HG03108 (cell line): ENCODE data around the gene ARHGEF10L.

ENCODE experiments used
- ATAC-seq: cut with Tn5 transposase; IDR thresholded peaks from one replicate; pipeline ENCODE4 v1.9.1; 2021; ENCODE audit warnings: moderate library complexity; ENCODE audit not compliant: unreplicated experiment

The ARHGEF10L gene

DNA sequence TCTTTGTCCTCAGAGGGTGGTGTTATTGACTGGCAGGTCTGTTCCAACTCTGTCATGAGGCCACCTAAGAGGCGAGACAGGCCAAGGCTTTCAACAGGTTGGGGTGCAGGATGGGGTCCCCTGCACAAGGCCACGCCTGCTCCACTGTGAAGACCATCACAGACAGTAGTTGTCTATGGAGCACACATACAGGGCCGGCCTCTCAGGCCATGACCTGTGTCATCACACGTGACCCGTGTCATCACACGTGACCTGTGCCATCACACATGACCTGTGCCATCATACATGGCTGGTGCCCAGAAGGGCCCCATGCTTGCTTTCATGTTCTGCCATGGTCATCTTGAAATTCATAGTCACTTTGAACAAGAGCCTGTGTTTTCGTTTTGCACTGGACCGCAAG, 91.9 kb downstream of the ARHGEF10L start:
- ATAC-seq = no peak

DNA sequence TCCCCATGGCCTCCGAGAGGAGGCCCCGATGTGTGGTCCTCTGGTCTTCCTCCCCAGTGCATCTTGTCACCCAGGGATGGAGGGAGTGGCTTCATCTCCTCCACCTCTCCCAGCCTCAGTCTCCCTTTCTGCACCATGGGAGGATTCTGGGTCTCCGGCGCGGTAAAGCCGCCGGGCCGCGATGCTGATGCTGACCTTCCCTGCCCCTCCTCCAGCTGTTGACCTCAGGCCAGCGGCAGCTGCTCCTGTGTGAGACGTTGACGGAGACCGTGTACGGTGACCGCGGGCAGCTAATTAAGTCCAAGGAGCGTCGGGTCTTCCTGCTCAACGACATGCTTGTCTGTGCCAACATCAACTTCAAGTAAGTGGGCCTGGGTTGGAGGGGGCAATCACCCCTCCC, 92.6 kb downstream of the ARHGEF10L start:
- no peak for ATAC-seq

DNA sequence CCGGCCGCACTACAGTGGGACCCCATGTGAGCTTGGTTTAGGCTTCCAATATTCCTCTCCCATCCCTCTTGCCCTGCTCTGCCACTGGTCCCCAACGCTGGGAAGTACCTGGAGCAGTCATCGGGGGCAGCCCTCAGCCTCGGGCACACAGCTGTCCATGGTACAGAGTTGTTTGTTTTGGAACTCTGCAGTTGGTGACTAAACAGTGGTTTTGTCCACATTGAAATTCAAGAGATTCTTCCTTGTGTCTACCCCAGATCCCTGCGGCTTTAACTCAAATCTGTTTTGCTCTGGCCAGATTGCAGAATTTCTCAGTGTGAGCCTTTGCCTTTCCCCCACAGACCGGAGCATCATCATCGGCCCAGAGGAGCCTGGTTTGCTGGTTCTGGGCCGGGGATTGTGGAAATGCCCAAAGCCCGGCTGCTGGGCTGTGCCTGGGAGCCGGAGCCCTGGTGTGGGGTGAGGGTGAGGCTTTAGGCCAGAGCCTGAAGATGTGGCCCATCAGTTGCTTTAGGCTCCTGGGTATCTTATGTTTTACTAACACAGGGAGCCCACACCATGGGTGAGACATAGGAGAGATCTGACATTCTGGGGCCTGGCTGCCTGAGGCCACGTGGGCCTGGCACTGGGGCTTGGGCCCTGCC, 93.2 kb downstream of the ARHGEF10L start:
- no peak for ATAC-seq

DNA sequence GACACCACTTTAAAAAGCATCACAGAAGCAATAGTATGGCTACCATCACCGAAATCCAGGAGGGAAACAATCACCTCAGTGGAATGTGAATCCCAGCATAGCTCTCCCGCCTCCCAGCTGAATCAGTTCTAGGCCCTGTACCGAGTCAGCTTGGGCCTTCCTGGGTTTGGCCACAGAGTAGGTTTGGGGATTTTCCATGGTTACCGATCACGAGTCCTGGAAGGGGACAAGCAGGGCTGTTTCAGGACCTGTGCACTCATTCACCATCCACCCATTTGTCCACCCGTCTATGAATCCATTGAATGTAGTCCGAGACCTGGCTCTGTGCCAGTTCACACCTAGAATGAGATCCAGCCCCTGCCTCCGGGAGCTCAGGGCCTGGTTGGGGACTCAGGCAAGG, 94.2 kb downstream of the ARHGEF10L start:
- ATAC-seq = no peak

DNA sequence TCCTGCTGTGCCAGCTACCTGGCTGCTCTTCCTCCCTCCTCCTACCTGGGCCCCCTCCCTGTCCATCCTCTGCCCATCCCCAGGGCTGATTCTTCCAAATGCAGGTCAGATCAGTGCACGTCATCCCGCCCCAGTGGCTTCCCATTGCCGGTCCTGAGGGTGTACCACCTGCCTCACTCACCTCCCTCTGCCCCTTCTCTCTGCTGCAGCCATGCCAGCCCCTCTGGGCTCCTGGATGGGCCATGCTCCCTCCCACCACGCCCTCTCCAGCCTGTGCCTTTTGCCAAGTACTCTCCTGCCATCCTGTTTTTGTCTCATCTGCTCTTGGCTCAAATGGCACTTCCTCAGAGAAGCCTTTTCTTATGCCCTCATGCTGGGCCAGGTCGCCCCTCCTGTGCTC, 95.8 kb downstream of the ARHGEF10L start:
- no peak for ATAC-seq

DNA sequence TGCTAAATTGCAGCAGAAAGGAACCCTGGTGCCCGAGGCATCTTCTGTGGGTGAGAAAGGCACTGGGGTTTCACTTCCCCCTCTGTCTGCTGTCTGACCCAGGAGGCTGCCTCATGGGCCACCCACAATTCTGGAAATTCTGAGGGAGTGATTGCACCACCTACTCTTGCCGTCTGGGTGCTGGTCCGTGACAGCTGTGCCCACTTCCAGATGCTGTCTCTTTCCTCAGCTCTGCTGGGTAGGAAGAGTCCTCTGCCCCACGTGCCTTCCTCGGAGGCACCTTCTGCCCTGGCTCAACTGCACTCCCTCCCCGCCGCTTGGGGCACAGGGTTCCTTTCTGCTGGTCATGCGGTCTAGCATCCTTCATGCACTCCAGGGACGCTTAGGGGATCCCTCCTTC, 96.3 kb downstream of the ARHGEF10L start:
- no peak for ATAC-seq

DNA sequence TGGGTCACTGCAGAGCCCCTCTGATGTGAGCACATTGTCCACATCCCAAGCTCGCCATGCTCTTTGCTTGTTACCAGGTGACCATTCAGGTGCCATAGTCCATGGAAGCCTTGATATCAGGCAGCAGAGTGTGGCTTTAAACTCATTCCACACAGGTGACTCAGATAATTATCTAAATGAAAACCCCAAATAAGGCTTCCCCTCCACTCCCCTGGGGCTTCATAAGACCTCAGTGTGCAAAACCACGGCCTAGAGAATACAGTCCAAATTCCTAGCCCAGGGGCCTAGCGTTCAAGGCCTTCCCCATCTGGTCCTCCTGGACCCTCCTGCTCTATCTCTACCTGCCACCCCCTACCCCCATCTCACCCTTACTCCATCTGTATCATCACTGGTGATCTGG, 97.1 kb downstream of the ARHGEF10L start:
- ATAC-seq = no peak

DNA sequence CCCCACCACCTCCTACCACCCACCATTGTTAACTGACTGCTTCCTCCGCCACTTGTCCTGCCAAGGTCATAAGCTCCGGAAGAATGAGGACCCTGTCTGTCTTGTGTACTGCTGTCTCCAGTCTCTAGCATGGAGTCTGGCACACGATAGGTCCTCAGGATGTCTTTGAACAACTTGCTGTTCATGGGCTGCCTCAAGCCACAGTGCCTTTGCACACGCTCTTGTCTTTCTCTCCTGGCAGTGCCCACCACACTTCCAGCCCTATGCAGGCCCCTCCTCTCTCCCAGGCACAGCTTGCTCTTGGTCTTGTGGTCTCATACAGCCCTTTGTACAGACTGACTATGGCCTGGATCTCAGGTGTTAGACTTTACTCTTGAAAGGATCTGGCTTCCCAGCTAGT, 97.6 kb downstream of the ARHGEF10L start:
- no peak for ATAC-seq

DNA sequence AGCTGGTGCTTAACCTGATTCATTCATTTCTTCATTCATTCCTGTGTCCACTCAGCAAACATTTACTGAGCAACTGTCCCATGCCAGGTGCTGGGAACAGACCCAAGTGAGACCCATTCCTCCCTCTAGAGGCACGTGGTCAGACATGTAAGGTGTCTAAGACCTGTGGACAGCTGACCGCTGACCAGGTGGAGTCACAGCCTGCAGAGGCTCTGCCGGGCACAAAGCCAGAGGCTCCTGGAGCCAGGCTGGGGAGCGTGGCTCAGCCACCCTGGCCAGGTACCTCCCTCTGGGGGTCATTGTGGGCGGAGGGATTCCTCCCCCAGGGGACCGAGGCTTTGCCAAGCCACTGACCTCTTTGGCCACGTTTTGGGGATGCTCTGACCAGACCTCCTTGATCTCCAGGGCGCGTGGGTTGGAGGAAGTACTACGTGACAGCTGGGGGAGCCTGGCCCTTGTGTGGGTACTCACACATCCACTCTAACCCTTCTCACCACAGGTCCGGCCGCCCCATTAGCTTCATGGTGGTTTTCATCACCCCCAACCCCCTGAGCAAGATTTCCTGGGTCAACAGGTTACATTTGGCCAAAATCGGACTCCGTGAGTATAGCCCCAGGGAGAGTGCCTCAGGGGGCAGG, 100.3 kb downstream of the ARHGEF10L start:
- ATAC-seq = no peak

DNA sequence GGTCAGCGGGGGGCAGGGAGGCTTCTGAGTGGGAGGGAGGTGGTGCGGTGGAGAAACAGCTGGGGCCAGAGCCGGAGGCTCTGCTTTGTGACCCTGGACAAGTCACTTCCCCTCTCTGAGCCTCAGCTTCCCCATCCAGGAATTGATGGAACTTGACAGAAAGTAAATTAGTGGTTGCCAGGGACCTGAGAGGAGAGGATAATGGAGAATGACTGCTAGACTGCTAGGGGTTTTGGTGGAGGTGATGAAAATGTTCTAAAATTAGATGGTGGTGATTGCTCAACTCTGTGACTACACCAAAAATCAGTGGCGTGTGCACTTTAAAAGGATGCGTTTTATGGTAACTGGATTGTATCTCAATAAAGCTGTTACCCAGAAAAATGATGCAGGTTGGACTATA, 100.9 kb downstream of the ARHGEF10L start:
- ATAC-seq = no peak

DNA sequence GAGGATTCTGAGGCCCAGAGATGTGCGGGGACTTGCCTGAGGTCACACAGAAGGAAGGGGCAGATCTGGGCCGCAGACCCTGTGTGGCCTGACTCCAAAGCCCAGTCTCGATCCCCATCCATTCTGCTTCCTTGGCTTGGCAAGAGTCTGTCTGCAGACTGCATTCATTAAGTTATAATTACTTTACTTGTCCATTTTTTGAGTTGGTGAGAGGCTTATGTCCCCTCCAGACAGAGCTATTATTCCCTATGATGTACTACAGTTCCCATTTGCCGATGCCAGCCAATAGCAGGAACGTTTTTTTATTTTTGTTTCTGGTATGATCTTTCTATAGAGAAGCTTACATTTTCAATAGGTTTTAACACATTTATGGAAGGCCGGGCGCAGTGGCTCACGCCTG, 101.5 kb downstream of the ARHGEF10L start:
- no peak for ATAC-seq

DNA sequence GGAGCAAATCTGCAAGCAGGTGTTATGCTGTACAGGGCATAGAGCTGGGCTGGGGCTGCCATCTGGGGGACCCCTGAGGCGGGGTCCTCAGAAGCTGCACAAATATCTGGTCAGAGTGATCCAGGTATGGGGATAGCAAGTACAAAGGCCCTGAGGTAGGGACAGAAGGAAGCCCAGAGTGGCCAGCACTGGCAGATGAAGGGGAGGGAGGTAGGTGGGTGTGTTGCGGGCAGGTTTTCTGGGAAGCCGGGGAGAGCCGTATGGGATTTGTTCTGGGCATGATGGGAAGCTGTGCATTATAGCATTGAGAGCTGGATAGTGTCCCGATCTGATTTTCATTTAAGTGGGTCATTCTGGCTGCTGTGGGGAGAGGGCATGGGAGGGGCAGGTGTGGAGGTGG, 102.7 kb downstream of the ARHGEF10L start:
- no peak for ATAC-seq

DNA sequence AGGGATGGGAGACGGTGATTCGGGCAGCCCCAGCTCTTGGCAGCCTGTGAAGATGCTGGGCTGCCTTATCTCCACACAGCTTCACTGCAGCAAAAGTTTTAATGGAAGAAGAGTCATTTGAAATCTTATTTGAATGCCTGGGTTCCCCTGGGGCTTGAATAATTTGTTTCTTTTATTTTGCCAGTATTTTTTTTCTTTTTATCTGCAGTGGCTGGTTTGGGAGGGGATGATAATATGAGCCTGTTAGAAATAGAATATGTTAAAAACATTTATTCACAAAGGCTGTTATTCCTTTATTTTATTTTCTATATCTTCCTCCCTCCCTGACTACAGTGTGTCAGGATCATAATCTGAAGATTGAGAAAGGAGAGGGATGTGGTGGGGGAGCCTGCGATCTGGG, 103.4 kb downstream of the ARHGEF10L start:
- no peak for ATAC-seq

DNA sequence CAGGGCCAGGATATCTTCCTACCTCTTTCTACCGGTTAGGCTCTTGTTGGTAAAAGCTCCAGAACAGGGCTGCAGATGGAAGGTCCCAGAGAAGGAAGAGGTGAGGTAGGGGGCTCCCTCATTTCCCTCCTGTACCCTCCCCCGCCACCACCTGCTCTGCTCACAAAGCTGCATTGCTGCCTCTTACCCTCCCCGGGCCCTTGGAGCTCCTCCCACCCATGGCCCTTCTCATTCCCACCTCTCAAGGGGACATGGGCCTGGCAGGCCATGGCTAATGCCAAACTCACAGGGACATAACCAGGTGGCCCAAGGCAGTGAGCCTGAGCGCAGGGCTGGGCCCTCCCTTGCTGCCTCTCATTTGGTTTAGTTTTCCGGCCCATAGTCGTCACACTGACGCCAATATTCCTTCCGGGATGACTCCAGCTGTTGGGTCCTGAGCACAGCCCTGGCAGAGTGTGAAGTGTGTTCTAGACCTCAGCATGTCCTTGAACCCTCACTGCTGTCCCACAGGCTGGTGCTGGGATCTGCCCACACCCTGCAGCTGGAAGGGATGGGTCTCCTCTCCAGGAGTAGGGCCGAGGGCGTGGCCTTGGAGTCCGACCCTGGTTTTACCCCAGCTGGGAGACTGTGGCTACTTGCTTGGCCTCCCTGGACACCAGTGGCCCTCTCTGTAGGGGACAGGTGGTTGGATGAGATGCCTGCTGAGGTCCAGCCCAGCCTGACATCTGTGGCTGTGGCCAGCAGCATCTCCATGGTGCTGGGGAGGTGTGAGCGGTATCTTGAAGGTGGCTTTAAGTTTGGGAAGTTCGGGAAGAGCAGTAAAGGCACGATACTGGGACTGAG, 104.6 kb downstream of the ARHGEF10L start:
- ATAC-seq = no peak

DNA sequence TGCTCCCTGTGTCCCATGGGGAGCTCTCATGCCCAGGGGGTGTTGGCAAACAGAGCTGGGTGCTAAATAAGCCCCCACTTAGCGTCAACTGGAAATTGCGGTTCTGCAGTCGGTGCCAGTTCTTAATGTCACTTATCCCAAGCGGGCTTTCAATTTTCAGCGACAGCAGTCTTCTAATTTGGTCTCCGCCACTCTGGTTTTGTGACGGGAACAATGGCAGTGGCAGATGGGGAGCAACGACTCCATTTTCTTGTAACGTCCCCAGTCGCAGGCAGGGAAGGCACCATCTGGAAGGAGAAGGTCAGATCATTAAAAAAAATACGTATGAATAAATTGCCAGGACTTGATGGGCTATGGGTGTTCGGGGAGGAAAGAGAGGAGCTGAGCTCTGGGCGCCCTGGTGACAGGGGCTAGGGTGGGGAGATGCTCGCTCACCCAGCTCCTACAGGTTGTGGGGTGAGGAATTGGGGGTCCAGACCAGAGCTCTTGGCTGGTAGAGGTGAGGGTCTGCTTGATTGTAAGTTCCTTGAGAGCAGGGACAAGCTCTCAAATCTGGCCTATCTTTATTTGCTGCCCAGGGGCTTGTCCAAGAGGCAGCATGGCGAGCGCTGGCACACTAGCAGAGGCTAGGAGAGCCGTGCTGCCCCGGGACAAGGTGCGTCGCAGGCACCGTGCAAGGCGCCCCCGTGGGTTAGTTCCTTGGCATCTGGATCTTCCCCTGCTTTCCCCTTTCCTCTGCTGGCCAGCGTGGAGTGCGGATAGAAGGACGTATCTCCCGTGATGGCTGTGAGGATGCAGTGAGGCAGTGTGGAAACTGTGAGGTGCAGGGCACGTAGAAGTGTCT, 105.8 kb downstream of the ARHGEF10L start:
- ATAC-seq = no peak

DNA sequence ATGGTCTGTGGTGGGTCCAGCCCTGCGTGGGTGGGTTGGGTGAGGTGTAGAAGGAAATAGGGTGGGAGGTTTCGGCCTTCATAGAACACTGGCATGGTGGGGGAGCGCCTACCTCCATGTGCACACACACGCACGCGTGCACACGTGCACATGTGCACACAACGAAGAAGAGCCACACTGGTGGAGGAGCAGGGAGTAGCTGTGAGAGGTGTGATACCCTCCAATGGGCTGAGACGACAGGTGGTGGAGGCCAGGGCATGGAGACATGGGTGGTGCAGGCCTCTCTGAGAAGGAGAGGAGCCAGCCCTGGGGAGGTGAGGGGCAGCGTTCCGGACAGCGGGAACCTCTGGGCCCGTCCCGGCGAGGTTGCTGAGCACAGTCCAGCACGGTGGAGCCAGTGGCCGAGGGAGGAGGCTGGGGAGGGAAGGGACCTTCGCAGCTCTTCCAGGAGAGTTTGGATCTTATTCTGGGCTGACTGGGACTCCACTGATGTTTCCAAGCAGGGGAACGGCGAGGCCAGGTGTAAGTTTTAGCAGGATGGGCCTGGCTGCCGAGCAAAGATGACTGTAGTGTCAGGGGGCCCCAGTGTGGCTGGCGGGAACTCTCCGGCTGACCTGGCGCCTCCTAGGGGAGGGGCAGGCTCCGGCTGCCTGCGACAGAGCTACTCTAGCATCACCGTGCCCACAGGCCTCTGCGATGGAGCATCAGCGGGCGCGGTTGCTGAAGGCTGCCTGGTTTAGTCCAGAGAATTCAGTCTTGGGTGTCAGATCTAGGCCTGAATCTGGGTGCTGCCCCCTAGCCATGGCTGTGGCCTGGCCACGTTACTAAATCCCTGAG, 107.2 kb downstream of the ARHGEF10L start:
- ATAC-seq = no peak

DNA sequence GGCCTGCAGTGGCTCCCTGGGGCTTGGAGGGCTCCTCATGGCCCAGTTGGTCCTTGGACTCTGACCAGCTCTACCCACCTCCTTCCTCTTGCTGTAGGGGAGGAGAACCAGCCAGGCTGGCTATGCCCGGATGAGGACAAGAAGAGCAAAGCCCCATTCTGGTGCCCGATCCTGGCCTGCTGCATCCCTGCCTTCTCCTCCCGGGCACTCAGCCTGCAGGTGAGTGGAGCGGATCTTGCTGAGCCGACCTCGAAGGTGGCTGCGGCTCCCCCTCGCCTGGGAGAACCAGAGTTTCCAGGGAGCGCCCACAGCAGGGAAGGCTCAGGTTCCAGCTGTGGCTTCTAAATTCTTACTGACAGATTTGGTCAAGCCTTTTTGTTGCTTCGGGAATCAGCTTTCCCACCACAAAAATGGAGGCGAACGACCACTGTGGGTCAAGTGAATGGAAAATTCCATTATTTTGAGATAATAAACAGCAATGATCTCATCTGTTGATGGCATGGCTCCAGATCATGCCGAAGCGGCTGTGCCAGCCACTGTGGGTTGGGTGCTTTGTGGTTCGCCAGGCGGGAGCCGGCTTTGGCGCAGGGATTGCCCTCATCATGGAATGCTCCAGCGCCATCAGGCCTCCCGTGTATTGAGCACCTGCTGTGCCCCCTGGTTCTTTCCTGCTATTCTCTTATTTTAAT, 109.1 kb downstream of the ARHGEF10L start:
- ATAC-seq = no peak

DNA sequence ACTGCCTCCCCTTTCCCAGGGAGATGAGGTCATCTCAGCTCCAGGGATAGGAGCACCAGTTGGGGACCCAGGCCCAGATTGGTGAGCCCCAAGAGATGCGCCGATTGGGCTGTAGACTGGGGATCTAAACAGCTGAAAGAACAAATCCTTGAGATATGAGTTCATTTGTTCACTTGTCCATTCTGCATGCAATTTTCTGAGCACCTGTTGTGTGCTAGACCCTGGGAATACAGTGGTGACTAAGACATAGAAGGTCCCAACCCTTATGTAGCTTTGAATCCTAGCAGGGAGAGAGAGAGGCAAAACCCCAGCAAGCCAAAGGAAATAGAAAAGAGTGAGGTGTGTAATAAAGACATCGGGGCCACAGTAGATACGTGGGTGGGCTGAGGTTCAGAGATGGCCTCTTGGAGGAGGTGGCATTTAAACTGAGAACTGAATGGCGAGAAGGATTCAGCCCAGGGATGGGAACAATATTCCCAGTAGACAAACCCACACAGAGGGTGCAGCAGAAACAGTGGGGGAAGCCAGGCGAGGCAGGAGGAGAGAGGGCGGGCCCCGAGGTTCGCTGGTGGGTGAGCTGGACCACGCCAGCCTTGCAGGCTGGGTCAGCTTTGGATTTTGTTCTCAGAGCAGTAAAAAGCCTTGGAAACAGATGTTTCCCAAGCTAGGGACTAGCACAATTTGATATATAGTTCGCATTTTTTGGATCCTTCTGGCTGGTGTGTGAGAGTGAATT, 110.0 kb downstream of the ARHGEF10L start:
- ATAC-seq = no peak

DNA sequence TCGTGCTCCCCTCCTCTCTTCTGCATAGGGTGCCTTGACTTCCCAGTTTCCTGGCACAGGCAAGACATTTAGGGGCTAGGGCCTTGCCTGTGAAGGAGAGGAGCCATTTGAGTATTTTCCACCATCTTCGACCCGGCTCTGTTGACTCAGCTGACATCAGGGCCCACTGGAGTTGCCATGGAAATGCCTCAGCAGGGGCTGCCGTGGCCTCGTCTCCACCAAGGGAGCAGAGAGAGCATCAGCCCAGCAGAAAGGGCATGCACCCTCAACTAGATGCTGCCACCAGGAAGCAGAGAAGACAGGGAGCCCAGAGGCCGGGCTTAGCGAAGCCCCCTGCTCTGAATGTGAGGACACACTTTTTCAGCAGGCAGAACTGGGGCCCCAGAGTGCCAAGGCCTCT, 113.8 kb downstream of the ARHGEF10L start:
- no peak for ATAC-seq
